ENCODE data around the gene CDH4. TPM values are rescaled to one million over a fixed set of nuclear protein-coding genes. Genes with fewer than 3 reads are reported as not detected.
"Not testable (repeated sequence)": the region's sequence is repeated elsewhere in the genome, so short reads cannot be mapped to it uniquely, and the experiment has no call there.

Gene CDH4
- total RNA-seq, 1 donor from 2014 or later = not detected

DNA sequence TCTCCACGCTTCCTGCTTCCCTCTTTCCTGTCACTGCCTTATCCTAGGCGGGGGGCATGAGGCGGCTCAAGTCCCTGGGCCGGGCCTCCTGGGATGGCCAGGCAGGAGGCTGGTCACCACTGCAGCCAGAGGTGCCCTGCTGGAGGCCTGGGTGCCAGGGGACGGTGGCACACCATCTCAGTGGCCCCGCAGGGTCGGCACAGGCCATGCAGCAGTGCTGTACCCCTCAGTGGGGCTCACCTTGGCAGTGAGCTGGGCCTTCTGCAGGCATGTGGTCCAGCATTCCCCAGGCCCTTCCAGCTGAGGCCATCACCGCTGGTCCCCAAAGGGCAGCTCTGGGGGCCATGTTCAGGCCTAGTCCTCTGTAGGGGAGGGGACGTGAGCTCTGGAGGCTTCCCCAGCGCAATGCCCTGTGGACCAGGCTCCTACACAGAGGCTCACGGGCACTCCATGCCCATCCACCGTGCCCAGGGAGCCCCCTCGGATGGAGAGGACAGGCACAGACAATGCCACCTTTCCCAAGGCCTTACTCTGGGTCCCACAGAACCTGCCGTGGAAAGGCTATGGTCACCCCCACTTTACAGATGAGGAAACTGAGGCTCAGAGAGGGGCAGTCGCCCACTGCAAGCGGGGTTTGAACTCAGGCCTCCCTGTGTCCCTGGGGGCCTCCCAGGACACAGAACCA, 689.8 kb downstream of the CDH4 start:
- no peaks in the 10 kb centered on the region for H3K9me3 Mint-ChIP-seq
- no peaks in the 10 kb centered on the region for H3K4me1 Mint-ChIP-seq
- intact Hi-C loops (cut with micrococcal nuclease) = no loop called here
- ChIA-PET POLR2A (no interaction called here), CTCF (no interaction called here)
- no peak for DNase-seq
- no peak overlapping the region for H3K27ac Mint-ChIP-seq
- H3K36me3 Mint-ChIP-seq (ENCODE audit: low read depth) = no peaks in the 10 kb centered on the region
- no peak for ATAC-seq (ENCODE audit: low read depth)
- H3K27me3 Mint-ChIP-seq = no peaks in the 10 kb centered on the region
- TF ChIP-seq, protein P1, sequence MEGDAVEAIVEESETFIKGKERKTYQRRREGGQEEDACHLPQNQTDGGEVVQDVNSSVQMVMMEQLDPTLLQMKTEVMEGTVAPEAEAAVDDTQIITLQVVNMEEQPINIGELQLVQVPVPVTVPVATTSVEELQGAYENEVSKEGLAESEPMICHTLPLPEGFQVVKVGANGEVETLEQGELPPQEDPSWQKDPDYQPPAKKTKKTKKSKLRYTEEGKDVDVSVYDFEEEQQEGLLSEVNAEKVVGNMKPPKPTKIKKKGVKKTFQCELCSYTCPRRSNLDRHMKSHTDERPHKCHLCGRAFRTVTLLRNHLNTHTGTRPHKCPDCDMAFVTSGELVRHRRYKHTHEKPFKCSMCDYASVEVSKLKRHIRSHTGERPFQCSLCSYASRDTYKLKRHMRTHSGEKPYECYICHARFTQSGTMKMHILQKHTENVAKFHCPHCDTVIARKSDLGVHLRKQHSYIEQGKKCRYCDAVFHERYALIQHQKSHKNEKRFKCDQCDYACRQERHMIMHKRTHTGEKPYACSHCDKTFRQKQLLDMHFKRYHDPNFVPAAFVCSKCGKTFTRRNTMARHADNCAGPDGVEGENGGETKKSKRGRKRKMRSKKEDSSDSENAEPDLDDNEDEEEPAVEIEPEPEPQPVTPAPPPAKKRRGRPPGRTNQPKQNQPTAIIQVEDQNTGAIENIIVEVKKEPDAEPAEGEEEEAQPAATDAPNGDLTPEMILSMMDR (IDR thresholded peaks at IDR 0.05) = no peak
- no peak overlapping the region for H3K4me3 Mint-ChIP-seq

DNA sequence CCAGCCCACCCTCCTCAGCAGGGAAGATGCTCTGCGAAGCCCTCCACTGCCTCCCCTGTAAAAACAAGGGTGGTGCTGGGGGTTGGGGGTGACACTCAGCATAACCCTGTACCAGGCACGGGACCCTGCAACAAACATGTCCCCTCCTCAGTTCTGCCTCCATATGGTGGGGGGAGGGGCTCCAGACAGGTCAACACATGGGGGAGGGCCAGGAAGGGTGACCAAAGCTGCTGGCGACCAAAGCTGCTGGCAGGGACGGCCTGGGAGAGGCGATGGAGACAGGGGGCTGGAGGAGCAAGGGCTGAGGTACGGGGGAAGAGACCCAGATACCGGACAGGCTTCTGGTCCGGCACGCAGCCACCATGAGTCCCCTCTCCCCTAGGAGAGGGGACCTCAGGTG, 690.5 kb downstream of the CDH4 start:
- Mint-ChIP-seq H3K27ac (no peak overlapping the region), H3K9me3 (no peaks in the 10 kb centered on the region), H3K4me1 (no peaks in the 10 kb centered on the region), H3K36me3 (ENCODE audit: low read depth) (no peaks in the 10 kb centered on the region), H3K27me3 (no peaks in the 10 kb centered on the region), H3K4me3 (no peak overlapping the region)
- ChIA-PET CTCF (no interaction called here), POLR2A (no interaction called here)
- TF ChIP-seq, protein P1 (IDR thresholded peaks at IDR 0.05) = no peak
- DNase-seq (no peak), ATAC-seq (ENCODE audit: low read depth) (no peak)
- intact Hi-C loops (cut with micrococcal nuclease) = no loop called here

GRCh38 chr20:61944967-61945366, 692.9 kb downstream of the CDH4 start:
- H3K4me1 Mint-ChIP-seq; H3K27me3 Mint-ChIP-seq; H3K9me3 Mint-ChIP-seq; intact Hi-C loops (cut with micrococcal nuclease); H3K27ac Mint-ChIP-seq; H3K4me3 Mint-ChIP-seq; H3K36me3 Mint-ChIP-seq (ENCODE audit: low read depth); DNase-seq; ATAC-seq (ENCODE audit: low read depth); POLR2A ChIA-PET; CTCF ChIA-PET: not testable (repeated sequence)

DNA sequence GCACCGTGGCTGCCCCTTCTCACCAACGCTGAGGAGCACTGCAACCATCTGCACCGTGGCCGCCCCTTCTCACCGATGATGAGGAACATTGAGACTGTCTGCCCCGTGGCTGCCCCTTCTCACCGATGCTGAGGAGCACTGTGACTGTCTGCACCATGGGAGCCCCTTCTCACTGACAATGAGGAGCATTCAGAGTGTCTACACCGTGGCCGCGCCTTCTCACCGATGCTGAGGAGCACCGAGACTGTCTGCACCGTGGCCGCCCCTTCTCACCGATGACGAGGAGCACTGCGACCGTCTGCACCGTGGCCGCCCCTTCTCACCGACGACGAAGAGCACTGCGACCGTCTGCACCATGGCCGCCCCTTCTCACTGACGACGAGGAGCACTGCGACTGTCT, 693.4 kb downstream of the CDH4 start:
- ATAC-seq (ENCODE audit: low read depth); H3K4me1 Mint-ChIP-seq; DNase-seq; POLR2A ChIA-PET; H3K4me3 Mint-ChIP-seq; intact Hi-C loops (cut with micrococcal nuclease); H3K36me3 Mint-ChIP-seq (ENCODE audit: low read depth); H3K9me3 Mint-ChIP-seq; CTCF ChIA-PET; H3K27me3 Mint-ChIP-seq; H3K27ac Mint-ChIP-seq: not testable (repeated sequence)

- H3K27ac Mint-ChIP-seq; H3K27me3 Mint-ChIP-seq; H3K4me3 Mint-ChIP-seq; H3K4me1 Mint-ChIP-seq; CTCF ChIA-PET; POLR2A ChIA-PET; H3K9me3 Mint-ChIP-seq; ATAC-seq (ENCODE audit: low read depth); intact Hi-C loops (cut with micrococcal nuclease); H3K36me3 Mint-ChIP-seq (ENCODE audit: low read depth); DNase-seq: not testable (repeated sequence)
Measured at GRCh38 chr20:61948056-61948455, 696.0 kb downstream of the CDH4 start.

DNA sequence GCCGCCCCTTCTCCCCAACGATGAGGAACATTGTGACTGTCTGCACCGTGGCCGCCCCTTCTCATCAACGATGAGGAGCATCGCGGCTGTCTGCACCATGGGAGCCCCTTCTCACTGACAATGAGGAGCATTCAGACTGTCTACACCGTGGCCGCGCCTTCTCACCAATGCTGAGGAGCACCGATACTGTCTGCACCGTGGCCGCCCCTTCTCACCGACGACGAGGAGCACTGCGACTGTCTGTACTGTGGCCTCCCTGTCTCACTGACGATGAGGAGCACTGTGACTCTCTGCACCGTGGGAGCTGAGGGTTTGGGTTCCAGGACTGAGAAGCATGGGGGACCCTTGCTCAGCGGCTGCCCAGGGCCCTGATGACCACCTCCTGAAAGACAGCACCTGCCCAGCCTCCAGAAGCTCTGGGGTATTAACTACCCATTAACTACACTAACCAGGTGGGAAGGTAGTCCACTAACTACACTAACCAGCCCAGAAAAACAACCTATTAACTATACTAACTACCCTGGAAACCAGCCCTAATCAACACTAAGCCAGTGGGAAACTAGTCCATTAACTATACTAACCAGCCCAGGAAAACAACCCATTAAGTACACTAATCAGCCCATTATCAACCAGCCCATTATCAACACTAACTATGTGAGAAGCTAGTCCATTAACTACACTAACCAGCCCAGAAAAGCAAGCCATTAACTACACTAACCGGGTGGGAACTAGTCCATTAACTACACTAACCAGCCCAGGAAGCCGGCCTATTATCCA, 696.7 kb downstream of the CDH4 start:
- H3K4me1 Mint-ChIP-seq = no peaks in the 10 kb centered on the region
- TF ChIP-seq, protein P1 (IDR thresholded peaks at IDR 0.05) = no peak
- no peak overlapping the region for H3K4me3 Mint-ChIP-seq
- no peaks in the 10 kb centered on the region for H3K9me3 Mint-ChIP-seq
- H3K27me3 Mint-ChIP-seq = peaks cover 3% of the 10 kb centered on the region
- H3K27ac Mint-ChIP-seq = no peak overlapping the region
- no peaks in the 10 kb centered on the region for H3K36me3 Mint-ChIP-seq (ENCODE audit: low read depth)
- no peak for ATAC-seq (ENCODE audit: low read depth)
- intact Hi-C loops (cut with micrococcal nuclease) = no loop called here
- ChIA-PET CTCF (no interaction called here), POLR2A (no interaction called here)
- DNase-seq = no peak

Measured in activated B cell treated with CpG ODN at 0.5 μM for 24 hours (primary cell).